ENCODE data around the gene PTX4. TPM values are rescaled to one million over a fixed set of nuclear protein-coding genes. Genes with fewer than 3 reads are reported as not detected.

Gene PTX4
- total RNA-seq, 6 experiments from 2014 or later: not detected

DNA sequence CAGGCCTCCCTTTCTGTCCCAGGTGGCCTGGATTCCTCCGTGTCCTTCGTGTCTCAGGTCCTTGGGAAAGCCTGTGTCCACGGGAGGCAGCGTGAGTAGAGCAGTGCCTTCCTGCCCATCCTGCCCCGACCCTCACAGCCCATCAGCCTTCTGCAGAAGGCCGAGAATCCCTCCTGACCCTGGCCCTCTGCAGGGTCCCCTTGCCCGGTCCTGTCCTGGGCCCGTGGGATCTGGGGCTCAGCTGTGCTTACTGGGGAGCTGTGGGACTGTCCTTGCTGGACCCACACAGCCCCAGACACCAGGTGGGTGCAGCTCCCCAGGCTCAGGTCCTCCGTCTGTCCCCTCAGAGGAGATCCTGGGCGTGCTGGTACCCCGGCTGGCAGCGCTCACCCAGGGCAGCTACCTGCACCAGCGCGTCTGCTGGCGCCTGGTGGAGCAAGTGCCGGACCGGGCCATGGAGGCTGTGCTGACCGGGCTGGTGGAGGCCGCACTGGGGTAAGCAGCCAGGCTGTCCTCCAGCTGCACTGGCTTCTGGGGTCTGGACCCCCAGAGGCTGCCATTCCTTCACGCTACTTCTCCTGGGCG lies 8.4 kb upstream of the PTX4 start:
- H3K27ac ChIP-seq: no peak overlapping the region
- peaks cover 0 to 41% (median 7%) of the 10 kb centered on the region in 4 donors for H3K36me3 ChIP-seq
- 69% methylated on average over 6 of the region's 21 CpGs for whole genome bisulfite sequencing (ENCODE audit: insufficient coverage, low coverage, low lambda C conversion rate, missing lambda C conversion rate)
- intact Hi-C loops (cut with DNase I): no loop called here
- no peaks in the 10 kb centered on the region for H3K27me3 ChIP-seq
- H3K4me3 ChIP-seq: no peak overlapping the region
- no peak for ATAC-seq
- no peak for TF ChIP-seq POLR2A (IDR thresholded peaks at IDR 0.05)
- TF ChIP-seq, protein P1, sequence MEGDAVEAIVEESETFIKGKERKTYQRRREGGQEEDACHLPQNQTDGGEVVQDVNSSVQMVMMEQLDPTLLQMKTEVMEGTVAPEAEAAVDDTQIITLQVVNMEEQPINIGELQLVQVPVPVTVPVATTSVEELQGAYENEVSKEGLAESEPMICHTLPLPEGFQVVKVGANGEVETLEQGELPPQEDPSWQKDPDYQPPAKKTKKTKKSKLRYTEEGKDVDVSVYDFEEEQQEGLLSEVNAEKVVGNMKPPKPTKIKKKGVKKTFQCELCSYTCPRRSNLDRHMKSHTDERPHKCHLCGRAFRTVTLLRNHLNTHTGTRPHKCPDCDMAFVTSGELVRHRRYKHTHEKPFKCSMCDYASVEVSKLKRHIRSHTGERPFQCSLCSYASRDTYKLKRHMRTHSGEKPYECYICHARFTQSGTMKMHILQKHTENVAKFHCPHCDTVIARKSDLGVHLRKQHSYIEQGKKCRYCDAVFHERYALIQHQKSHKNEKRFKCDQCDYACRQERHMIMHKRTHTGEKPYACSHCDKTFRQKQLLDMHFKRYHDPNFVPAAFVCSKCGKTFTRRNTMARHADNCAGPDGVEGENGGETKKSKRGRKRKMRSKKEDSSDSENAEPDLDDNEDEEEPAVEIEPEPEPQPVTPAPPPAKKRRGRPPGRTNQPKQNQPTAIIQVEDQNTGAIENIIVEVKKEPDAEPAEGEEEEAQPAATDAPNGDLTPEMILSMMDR (IDR thresholded peaks at IDR 0.05): no peak
- no peak for DNase-seq
- peaks cover 0 to 14% (median 5%) of the 10 kb centered on the region in 4 donors for H3K4me1 ChIP-seq
- H3K9me3 ChIP-seq: no peaks in the 10 kb centered on the region

DNA sequence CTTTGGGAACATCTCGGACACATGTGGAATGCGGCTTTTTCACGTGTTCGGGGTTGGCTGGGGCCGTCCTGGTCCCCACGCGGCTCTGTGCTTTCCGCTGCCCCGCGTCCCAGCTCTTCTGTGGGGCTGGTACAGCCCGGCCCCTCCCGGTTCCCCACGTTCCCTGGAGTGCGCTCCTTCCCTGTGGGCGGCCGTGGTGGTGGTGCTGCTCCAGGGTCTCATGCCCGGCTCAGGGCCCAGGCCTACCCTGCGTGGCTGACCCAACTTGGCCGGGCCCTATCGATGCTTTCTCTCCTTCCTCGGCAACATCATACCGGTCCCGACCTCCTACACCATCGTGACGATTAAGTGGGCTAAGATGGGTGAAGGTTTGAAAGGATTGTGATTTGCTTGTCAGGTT lies 7.7 kb upstream of the PTX4 start:
- H3K36me3 ChIP-seq: peaks cover 0 to 34% (median 3%) of the 10 kb centered on the region in 4 donors
- DNase-seq: no peak
- intact Hi-C loops (cut with DNase I): no loop called here
- ATAC-seq: no peak
- H3K4me3 ChIP-seq: no peak overlapping the region
- no CpG with 5 or more reads among the region's 25 CpGs for WGBS (ENCODE audit: insufficient coverage, low coverage, low lambda C conversion rate, missing lambda C conversion rate)
- TF ChIP-seq, protein P1 (IDR thresholded peaks at IDR 0.05): no peak
- no peak for TF ChIP-seq POLR2A (IDR thresholded peaks at IDR 0.05)
- H3K27me3 ChIP-seq: no peaks in the 10 kb centered on the region
- H3K9me3 ChIP-seq: no peaks in the 10 kb centered on the region
- peaks cover 0 to 14% (median 5%) of the 10 kb centered on the region in 4 donors for H3K4me1 ChIP-seq
- no peak overlapping the region for H3K27ac ChIP-seq

DNA sequence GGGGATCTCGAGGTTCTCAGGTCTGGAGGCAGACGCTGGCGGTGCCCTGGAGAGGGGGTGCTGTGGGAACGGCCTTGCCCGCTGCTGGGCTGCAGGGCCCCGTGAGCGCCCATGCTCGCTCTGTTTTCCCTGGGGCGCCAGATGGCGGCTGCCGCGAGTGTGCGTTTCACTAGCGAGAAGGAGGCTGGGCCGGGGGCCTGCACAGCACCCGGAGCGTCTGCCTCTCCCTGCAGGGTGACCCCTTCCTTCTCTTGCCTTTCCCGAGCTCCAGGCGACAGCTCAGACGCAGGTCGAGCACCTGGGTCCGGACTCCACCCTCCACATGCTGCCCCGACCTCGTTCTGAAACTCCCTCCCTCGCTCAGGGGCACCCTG lies 7.1 kb upstream of the PTX4 start:
- 93% methylated on average over 3 of the region's 25 CpGs for WGBS (ENCODE audit: insufficient coverage, low coverage, low lambda C conversion rate, missing lambda C conversion rate)
- Histone ChIP-seq H3K36me3 (peaks cover 0 to 30% (median 0%) of the 10 kb centered on the region in 4 donors), H3K4me3 (no peak overlapping the region), H3K27me3 (no peaks in the 10 kb centered on the region), H3K4me1 (peaks cover 0 to 14% (median 5%) of the 10 kb centered on the region in 4 donors), H3K9me3 (no peaks in the 10 kb centered on the region), H3K27ac (no peak overlapping the region)
- ATAC-seq (no peak), DNase-seq (no peak)
- intact Hi-C loops (cut with DNase I): no loop called here
- TF ChIP-seq POLR2A (IDR thresholded peaks at IDR 0.05): no peak
- TF ChIP-seq, protein P1 (IDR thresholded peaks at IDR 0.05): no peak

DNA sequence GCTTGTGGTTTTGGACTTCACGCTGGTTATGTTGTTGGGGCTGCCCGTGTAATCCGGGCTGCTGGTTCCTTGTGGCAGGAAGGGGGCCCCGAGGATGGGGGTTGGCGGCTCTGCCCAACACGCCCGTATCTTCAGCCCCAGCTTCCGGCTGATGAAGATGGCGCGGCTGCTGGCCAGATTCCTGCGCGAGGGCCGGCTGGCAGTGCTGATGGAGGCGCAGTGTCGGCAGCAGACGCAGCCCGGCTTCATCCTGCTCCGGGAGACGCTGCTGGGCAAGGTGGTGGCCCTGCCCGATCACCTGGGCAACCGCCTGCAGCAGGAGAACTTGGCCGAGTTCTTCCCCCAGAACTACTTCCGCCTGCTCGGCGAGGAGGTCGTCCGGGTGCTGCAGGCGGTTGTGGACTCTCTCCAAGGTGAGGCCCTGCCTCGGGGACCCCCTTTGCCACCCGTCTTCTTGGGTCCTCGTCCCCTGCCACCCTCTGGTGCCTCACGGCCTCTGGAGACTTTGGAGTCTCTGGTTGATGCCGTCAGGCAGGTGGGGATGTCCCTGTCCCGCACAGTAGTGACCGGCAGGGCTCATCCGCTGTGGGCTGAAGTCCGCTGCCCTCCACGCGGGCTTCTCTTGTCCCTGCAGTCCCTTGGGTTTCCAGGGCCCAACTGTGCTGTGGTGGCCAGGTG lies 6.6 kb upstream of the PTX4 start:
- DNase-seq (no peak), ATAC-seq (no peak)
- WGBS (ENCODE audit: insufficient coverage, low coverage, low lambda C conversion rate, missing lambda C conversion rate): no CpG with 5 or more reads among the region's 39 CpGs
- no peak overlapping the region for H3K4me3 ChIP-seq
- intact Hi-C loops (cut with DNase I): no loop called here
- H3K36me3 ChIP-seq: peaks cover 0 to 27% (median 0%) of the 10 kb centered on the region in 4 donors
- no peak overlapping the region for H3K27ac ChIP-seq
- no peaks in the 10 kb centered on the region for H3K9me3 ChIP-seq
- TF ChIP-seq, protein P1 (IDR thresholded peaks at IDR 0.05): no peak
- no peak for TF ChIP-seq POLR2A (IDR thresholded peaks at IDR 0.05)
- H3K27me3 ChIP-seq: no peaks in the 10 kb centered on the region
- peaks cover 0 to 14% (median 5%) of the 10 kb centered on the region in 4 donors for H3K4me1 ChIP-seq

Data from right lobe of liver (tissue), 6 donors.